Dermis microvascular lymphatic vessel endothelial cell (primary cell): ENCODE data around the gene CBX6. TPM values are rescaled to one million over a fixed set of nuclear protein-coding genes. Genes with fewer than 3 reads are reported as not detected.

Experiments used
- DNase-seq, 2 donors: peaks; one replicate each; pipeline versions ENCODE4 v3.0.0 to v3.0.0-alpha.2; 2010; ENCODE audit warnings: low read depth in 2 of 2
- total RNA-seq: library from RNA; depleted of rRNA; stranded (reverse); fragments of >200 nt; gene quantifications from 2 replicates; pipeline ENCODE4 v1.2.1, GENCODE V29; 2014

CBX6 gene
- total RNA-seq, 1 donor from 2014 or later, result 15.7 TPM

- no peak for DNase-seq
These were observed 1.7 kb upstream of the CBX6 start for GRCh38 chr22:38873469-38874411.

GRCh38 chr22:38872831-38873248 is 824 bp upstream of the CBX6 start:
- DNase-seq, result peak in 1 of 2 donors; percentile 31

- DNase-seq, result peak in 1 of 2 donors; percentile 12
These were observed 450 bp downstream of the CBX6 start for GRCh38 chr22:38871360-38872171.

- no peak for DNase-seq
These were observed 1.1 kb downstream of the CBX6 start for GRCh38 chr22:38870791-38871359.

- DNase-seq, result peak; percentile 65 to 86
These were observed 1.7 kb downstream of the CBX6 start for GRCh38 chr22:38870312-38870741.

GRCh38 chr22:38869663-38870062 is 2.4 kb downstream of the CBX6 start:
- DNase-seq, result no peak

- peak; percentile 30 to 68 for DNase-seq
These were observed 3.1 kb downstream of the CBX6 start for GRCh38 chr22:38868886-38869381.

GRCh38 chr22:38868286-38868721 is 3.7 kb downstream of the CBX6 start:
- DNase-seq, result no peak

- DNase-seq, result no peak
These were observed 4.3 kb downstream of the CBX6 start for GRCh38 chr22:38867471-38868285.

GRCh38 chr22:38867124-38867455 is 4.9 kb downstream of the CBX6 start:
- DNase-seq, result no peak

GRCh38 chr22:38866399-38867123 is 5.5 kb downstream of the CBX6 start:
- DNase-seq, result no peak

- no peak for DNase-seq
These were observed 6.0 kb downstream of the CBX6 start for GRCh38 chr22:38866024-38866398.

- DNase-seq, result no peak
These were observed 6.6 kb downstream of the CBX6 start for GRCh38 chr22:38865201-38866023.

- peak in 1 of 2 donors; percentile 13 for DNase-seq
These were observed 7.4 kb downstream of the CBX6 start for GRCh38 chr22:38864361-38865191.

GRCh38 chr22:38863531-38864131 is 8.4 kb downstream of the CBX6 start:
- DNase-seq, result no peak

GRCh38 chr22:38862375-38863329 is 9.4 kb downstream of the CBX6 start:
- DNase-seq, result no peak

- no peak for DNase-seq
These were observed 10.1 kb downstream of the CBX6 start for GRCh38 chr22:38861927-38862326.
